GM19395 (cell line): ENCODE measurements around the gene ANKRD16.
A peak's percentile ranks its signal among the peaks of the same experiment; 100 is the strongest.
"Not testable (repeated sequence)": the region's sequence is repeated elsewhere in the genome, so short reads cannot be mapped to it uniquely, and the experiment has no call there.

ENCODE experiments used
- ATAC-seq: cut with Tn5 transposase; IDR thresholded peaks from one replicate; pipeline ENCODE4 v1.9.1; 2021; ENCODE audit warnings: mild to moderate bottlenecking, moderate library complexity; ENCODE audit not compliant: unreplicated experiment

Gene ANKRD16

GRCh38 chr10:5877041-5877440 lies 12.7 kb downstream of the ANKRD16 start:
- not testable (repeated sequence) for ATAC-seq

- ATAC-seq: no peak
These were observed 13.4 kb downstream of the ANKRD16 start for GRCh38 chr10:5876181-5876768.

GRCh38 chr10:5873515-5873995 lies 16.1 kb downstream of the ANKRD16 start:
- peak; percentile 91 for ATAC-seq

- ATAC-seq: no peak
These were observed 18.1 kb downstream of the ANKRD16 start for GRCh38 chr10:5871596-5871995.

GRCh38 chr10:5869156-5869555 lies 20.5 kb downstream of the ANKRD16 start:
- no peak for ATAC-seq

- not testable (repeated sequence) for ATAC-seq
These were observed 21.3 kb downstream of the ANKRD16 start for GRCh38 chr10:5868383-5868782.

GRCh38 chr10:5867091-5867615 lies 22.5 kb downstream of the ANKRD16 start:
- ATAC-seq: not testable (repeated sequence)

GRCh38 chr10:5866451-5867081 lies 23.1 kb downstream of the ANKRD16 start:
- ATAC-seq: not testable (repeated sequence)

GRCh38 chr10:5862981-5863685 lies 26.6 kb downstream of the ANKRD16 start:
- not testable (repeated sequence) for ATAC-seq

- peak; percentile 97 for ATAC-seq
These were observed 27.2 kb downstream of the ANKRD16 start for GRCh38 chr10:5862360-5862961.

GRCh38 chr10:5860066-5860465 lies 29.6 kb downstream of the ANKRD16 start:
- ATAC-seq: no peak

- no peak for ATAC-seq
These were observed 30.9 kb downstream of the ANKRD16 start for GRCh38 chr10:5858811-5859210.

- no peak for ATAC-seq
These were observed 33.0 kb downstream of the ANKRD16 start for GRCh38 chr10:5856701-5857004.

- ATAC-seq: no peak
These were observed 33.6 kb downstream of the ANKRD16 start for GRCh38 chr10:5855979-5856700.

GRCh38 chr10:5854131-5854475 lies 35.6 kb downstream of the ANKRD16 start:
- ATAC-seq: no peak

GRCh38 chr10:5846667-5847066 lies 43.0 kb downstream of the ANKRD16 start:
- not testable (repeated sequence) for ATAC-seq

- ATAC-seq: no peak
These were observed 45.2 kb downstream of the ANKRD16 start for GRCh38 chr10:5844345-5845055.

GRCh38 chr10:5843686-5844344 lies 45.9 kb downstream of the ANKRD16 start:
- no peak for ATAC-seq

- no peak for ATAC-seq
These were observed 47.7 kb downstream of the ANKRD16 start for GRCh38 chr10:5841965-5842364.
